ENCODE results near the gene MACROD2.

Gene MACROD2

DNA sequence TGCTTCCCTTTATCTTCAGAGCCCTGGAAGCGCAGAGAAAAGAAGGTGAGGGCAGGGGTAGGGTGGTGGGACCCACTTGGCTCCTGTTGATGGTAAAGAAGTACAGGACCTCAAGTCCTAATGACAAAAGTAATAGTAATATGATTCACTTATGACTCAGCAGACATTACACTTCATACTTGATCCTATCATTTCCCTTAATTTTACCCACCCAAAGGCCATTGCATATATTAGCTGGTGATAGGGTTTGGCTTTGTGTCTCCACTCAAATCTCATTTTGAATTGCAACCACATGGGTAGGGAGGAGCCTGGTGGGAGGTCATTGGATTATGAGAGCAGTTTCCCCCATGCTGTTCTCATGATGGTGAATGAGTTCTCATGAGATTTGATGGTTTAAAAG, 1697.3 kb downstream of the MACROD2 start:
- DNase-seq (ENCODE audit: low read depth) = no peak
- TF ChIP-seq, protein P1, sequence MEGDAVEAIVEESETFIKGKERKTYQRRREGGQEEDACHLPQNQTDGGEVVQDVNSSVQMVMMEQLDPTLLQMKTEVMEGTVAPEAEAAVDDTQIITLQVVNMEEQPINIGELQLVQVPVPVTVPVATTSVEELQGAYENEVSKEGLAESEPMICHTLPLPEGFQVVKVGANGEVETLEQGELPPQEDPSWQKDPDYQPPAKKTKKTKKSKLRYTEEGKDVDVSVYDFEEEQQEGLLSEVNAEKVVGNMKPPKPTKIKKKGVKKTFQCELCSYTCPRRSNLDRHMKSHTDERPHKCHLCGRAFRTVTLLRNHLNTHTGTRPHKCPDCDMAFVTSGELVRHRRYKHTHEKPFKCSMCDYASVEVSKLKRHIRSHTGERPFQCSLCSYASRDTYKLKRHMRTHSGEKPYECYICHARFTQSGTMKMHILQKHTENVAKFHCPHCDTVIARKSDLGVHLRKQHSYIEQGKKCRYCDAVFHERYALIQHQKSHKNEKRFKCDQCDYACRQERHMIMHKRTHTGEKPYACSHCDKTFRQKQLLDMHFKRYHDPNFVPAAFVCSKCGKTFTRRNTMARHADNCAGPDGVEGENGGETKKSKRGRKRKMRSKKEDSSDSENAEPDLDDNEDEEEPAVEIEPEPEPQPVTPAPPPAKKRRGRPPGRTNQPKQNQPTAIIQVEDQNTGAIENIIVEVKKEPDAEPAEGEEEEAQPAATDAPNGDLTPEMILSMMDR (IDR thresholded peaks at IDR 0.05; ENCODE audit: low read depth, low read length, missing control alignments) = no peak
- in situ Hi-C loops (cut with HindIII; ENCODE audit: low sequenced_read_pairs) = no loop called here
- H3K4me3 ChIP-seq (ENCODE audit: low read depth, low read length) = no peak overlapping the region

DNA sequence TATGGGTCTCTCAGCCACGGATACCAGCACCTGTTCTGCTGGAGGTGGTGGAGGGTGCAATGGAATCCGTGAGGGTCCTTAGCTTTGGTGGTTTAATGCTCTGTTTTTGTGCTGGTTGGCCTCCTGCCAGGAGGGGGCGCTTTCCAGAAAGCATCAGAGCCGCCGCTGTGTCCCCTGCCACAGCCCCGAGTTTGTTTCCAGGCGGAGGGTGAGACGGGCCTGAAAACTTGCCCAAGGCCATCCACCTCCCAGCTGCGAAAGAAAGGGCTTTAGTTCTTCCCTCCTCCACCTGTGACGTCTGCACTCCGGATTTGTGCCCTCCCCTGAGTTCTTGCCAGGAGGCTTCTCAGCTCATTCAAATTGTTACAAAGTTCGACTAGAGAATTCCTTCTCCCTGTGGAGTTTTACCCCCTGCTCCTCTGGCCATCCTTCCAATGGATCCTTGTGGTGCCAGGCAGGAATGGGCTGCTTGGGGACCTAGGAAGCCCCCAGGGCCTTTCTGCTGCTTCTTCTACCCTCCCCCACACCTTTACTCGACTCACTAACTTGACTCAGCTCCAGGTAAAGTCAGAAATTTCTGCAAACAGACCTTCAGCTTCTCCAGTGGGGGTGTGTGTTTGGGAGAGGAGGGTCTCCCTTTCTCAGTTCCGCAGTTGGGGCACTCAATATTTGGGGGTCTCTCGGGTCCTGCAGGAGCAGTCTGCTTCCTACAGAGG, 1704.3 kb downstream of the MACROD2 start:
- in situ Hi-C loops (cut with HindIII; ENCODE audit: low sequenced_read_pairs) = no loop called here
- TF ChIP-seq, protein P1 (IDR thresholded peaks at IDR 0.05; ENCODE audit: low read depth, low read length, missing control alignments) = no peak
- no peak for DNase-seq (ENCODE audit: low read depth)
- H3K4me3 ChIP-seq (ENCODE audit: low read depth, low read length) = no peak overlapping the region

DNA sequence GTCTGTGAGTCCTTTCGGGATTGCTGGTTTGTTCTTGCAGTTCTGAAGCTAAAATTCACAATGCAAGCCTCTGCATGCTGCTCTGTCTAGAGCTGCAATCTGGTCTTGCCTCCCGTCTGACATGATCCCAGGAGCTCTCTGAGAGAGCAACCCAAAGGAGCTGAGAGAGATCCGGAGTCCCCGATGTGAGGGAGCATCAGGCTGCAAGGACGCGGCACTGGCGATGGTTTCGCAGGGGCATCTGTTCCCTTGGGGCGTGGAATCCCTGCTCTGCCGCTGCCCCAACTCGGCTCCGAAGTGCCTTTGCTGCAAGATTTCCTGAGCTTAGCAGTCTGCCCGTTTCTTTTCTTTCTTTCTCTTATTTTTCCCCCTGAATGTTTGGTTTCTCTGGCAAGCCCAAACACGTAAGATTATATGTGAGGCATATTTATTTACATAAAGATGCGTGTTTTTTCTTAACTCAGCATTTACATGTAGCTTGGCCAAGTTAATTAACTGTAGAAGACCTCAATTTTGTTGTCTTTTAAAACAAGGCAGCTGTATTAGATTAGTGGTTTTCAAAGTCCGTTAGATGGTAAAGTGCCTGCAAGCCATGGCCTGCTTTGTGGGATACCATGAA, 1704.9 kb downstream of the MACROD2 start:
- in situ Hi-C loops (cut with HindIII; ENCODE audit: low sequenced_read_pairs) = no loop called here
- H3K4me3 ChIP-seq (ENCODE audit: low read depth, low read length) = no peak overlapping the region
- TF ChIP-seq, protein P1 (IDR thresholded peaks at IDR 0.05; ENCODE audit: low read depth, low read length, missing control alignments) = no peak
- no peak for DNase-seq (ENCODE audit: low read depth)

DNA sequence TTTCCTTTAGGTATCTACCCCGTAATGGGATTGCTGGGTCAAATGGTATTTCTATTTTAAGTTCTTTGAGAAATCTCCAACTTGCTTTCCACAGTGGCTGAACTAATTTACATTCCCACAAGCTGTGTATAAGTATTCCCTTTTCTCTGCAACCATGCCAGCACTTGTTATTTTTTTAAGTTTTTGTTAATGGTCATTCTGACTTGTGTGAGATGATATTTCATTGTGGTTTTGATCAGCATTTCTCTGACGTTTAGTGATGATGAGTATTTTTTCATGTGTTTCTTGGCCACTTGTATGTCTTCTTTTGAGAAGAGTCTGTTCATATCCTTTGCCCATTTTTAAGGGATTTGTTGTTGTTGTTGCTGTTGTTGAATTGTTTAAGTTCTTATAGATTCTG, 1706.8 kb downstream of the MACROD2 start:
- H3K4me3 ChIP-seq (ENCODE audit: low read depth, low read length) = no peak overlapping the region
- TF ChIP-seq, protein P1 (IDR thresholded peaks at IDR 0.05; ENCODE audit: low read depth, low read length, missing control alignments) = no peak
- in situ Hi-C loops (cut with HindIII; ENCODE audit: low sequenced_read_pairs) = no loop called here
- peak; percentile 73 for DNase-seq (ENCODE audit: low read depth)

DNA sequence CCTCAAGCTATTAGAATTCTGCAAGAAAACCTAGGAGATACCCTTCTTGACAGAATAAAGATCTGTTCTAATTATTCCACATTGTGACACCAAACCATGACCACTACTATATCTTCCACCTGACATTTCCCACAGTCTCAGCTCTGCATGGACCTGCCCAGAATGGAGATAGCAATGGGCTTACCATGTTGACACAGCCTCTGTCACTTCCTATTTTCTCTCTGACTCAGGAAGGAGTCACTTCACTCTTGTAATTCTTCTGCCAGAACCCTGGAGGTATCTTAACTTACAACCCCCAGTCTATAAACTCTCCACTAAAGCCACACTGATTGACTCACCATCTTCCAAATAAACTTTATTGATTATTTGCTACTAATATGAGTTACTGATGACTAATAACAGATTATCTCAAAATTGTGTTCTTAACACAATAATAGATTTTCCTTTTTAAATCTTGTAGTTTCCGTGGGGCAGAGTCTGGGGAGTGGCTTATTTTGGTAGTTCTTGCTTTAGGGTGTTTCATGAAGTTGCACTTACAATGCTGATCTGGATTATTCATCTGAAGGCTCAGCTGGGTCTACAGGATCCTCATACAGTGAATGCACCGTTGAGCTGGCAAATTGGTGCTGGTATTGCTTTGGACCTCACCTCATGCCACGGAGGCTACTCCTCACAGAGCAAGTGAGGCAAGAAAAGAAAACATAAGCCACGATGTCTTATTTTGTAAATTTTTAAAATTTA, 1708.0 kb downstream of the MACROD2 start:
- DNase-seq (ENCODE audit: low read depth) = peak; percentile 34
- in situ Hi-C loops (cut with HindIII; ENCODE audit: low sequenced_read_pairs) = no loop called here
- TF ChIP-seq, protein P1 (IDR thresholded peaks at IDR 0.05; ENCODE audit: low read depth, low read length, missing control alignments) = no peak
- no peak overlapping the region for H3K4me3 ChIP-seq (ENCODE audit: low read depth, low read length)

DNA sequence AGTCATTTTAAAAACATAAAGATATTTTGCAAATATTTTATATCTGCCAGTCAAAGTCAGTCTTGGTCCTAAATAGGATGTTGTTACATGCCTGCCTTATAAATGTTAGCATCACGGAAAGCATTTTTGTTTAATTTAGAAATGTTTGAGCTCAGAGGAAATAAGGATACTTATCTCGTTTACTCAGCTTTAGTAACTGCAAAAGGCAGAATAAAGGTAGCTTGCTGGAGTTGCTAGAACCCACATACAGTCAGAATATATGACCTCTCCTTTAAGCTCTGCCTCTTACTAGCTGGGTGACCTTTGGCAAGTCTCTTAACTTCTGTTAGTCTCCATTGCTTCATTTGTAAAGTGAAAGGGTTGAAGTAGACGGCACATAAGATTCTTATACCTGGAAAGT, 1710.7 kb downstream of the MACROD2 start:
- in situ Hi-C loops (cut with HindIII; ENCODE audit: low sequenced_read_pairs) = no loop called here
- H3K4me3 ChIP-seq (ENCODE audit: low read depth, low read length) = no peak overlapping the region
- DNase-seq (ENCODE audit: low read depth) = no peak
- TF ChIP-seq, protein P1 (IDR thresholded peaks at IDR 0.05; ENCODE audit: low read depth, low read length, missing control alignments) = no peak

Measured in astrocyte of the cerebellum (primary cell).